Nephron (organoid): Measurements from ENCODE around the gene PRKD3.
A peak's percentile ranks its signal among the peaks of the same experiment; 100 is the strongest.

Experiments used
- H3K27ac Mint-ChIP-seq, 3 experiments: 2 replicates each; pipeline ENCODE4 v1.8.0; 2020; ENCODE audit warnings: mixed read lengths in 3 of 3, mild to moderate bottlenecking in 2 of 3, moderate library complexity in 1 of 3
- H3K27me3 Mint-ChIP-seq: 2 replicates; pipeline ENCODE4 v1.8.0; 2021; ENCODE audit warnings: low read depth, mild to moderate bottlenecking, moderate library complexity, mixed read lengths
- H3K36me3 Mint-ChIP-seq: 2 replicates; pipeline ENCODE4 v1.8.0; 2020; ENCODE audit warnings: low read depth, mixed read lengths
- H3K4me1 Mint-ChIP-seq: 2 replicates; pipeline ENCODE4 v1.8.0; 2020; ENCODE audit warnings: mixed read lengths
- H3K4me3 Mint-ChIP-seq, 3 experiments: 2 replicates each; pipeline ENCODE4 v1.8.0; 2020; ENCODE audit warnings: mild to moderate bottlenecking in 3 of 3, mixed read lengths in 3 of 3, moderate library complexity in 2 of 3
- H3K9me3 Mint-ChIP-seq: 2 replicates; pipeline ENCODE4 v1.8.0; 2020; ENCODE audit warnings: mixed read lengths
- CTCF ChIP-seq, 3 experiments: fragments of 200-600 bp; sonication (generic); IDR thresholded peaks; one replicate each; pipeline ENCODE4 v1.5.0; 2021; ENCODE audit warnings: antibody characterized with exemption in 3 of 3; ENCODE audit not compliant: unreplicated experiment in 3 of 3

PRKD3 gene

GRCh38 chr2:37348155-37348554 is 23.5 kb upstream of the PRKD3 start:
- Mint-ChIP-seq H3K27me3 (no peaks in the 10 kb centered on the region), H3K27ac (no peak overlapping the region), H3K36me3 (no peaks in the 10 kb centered on the region), H3K9me3 (no peaks in the 10 kb centered on the region), H3K4me1 (peaks cover 32% of the 10 kb centered on the region), H3K4me3 (no peak overlapping the region)
- no peak for TF ChIP-seq CTCF (IDR thresholded peaks at IDR 0.05; ENCODE audit: unreplicated experiment in 3 of 3)

- Mint-ChIP-seq H3K27ac (peak within 1 kb of the TSS in 2 of 3 experiments; percentile 55 to 70), H3K9me3 (no peaks in the 10 kb centered on the region), H3K27me3 (no peaks in the 10 kb centered on the region), H3K36me3 (no peaks in the 10 kb centered on the region), H3K4me1 (peaks cover 32% of the 10 kb centered on the region), H3K4me3 (no peak within 1 kb of the TSS)
- no peak for TF ChIP-seq CTCF (IDR thresholded peaks at IDR 0.05; ENCODE audit: unreplicated experiment in 3 of 3)
Measured at GRCh38 chr2:37344453-37345361, 20.1 kb upstream of the PRKD3 start, which contains the start of gene QPCT. TSS of gene QPCT (plus strand) at chr2:37344630. CDS start at chr2:37344732, 102 bp downstream.

GRCh38 chr2:37343537-37344434 is 19.2 kb upstream of the PRKD3 start:
- Mint-ChIP-seq H3K27me3 (no peaks in the 10 kb centered on the region), H3K36me3 (no peaks in the 10 kb centered on the region), H3K9me3 (no peaks in the 10 kb centered on the region), H3K4me3 (no peak overlapping the region), H3K4me1 (peaks cover 30% of the 10 kb centered on the region), H3K27ac (peak overlapping the region in 2 of 3 experiments; percentile 55 to 70)
- TF ChIP-seq CTCF (IDR thresholded peaks at IDR 0.05; ENCODE audit: unreplicated experiment in 3 of 3) = peak in 1 of 3 experiments; percentile 22

GRCh38 chr2:37342591-37343220 is 18.1 kb upstream of the PRKD3 start:
- H3K27me3 Mint-ChIP-seq = no peaks in the 10 kb centered on the region
- peak overlapping the region in 1 of 3 experiments; percentile 55 for H3K27ac Mint-ChIP-seq
- TF ChIP-seq CTCF (IDR thresholded peaks at IDR 0.05; ENCODE audit: unreplicated experiment in 3 of 3) = no peak
- H3K36me3 Mint-ChIP-seq = no peaks in the 10 kb centered on the region
- H3K4me1 Mint-ChIP-seq = peaks cover 28% of the 10 kb centered on the region
- no peak overlapping the region for H3K4me3 Mint-ChIP-seq
- H3K9me3 Mint-ChIP-seq = no peaks in the 10 kb centered on the region

GRCh38 chr2:37340637-37341036 is 16.0 kb upstream of the PRKD3 start:
- no peaks in the 10 kb centered on the region for H3K27me3 Mint-ChIP-seq
- no peaks in the 10 kb centered on the region for H3K36me3 Mint-ChIP-seq
- H3K9me3 Mint-ChIP-seq = no peaks in the 10 kb centered on the region
- H3K27ac Mint-ChIP-seq = no peak overlapping the region
- no peak for TF ChIP-seq CTCF (IDR thresholded peaks at IDR 0.05; ENCODE audit: unreplicated experiment in 3 of 3)
- H3K4me1 Mint-ChIP-seq = peaks cover 34% of the 10 kb centered on the region
- no peak overlapping the region for H3K4me3 Mint-ChIP-seq
